Transverse colon (tissue), 4 donors: ENCODE measurements around the gene RNF168. TPM values are rescaled to one million over a fixed set of nuclear protein-coding genes. Genes with fewer than 3 reads are reported as not detected.
"Not testable (repeated sequence)": the region's sequence is repeated elsewhere in the genome, so short reads cannot be mapped to it uniquely, and the experiment has no call there.

Experiments
- DNase-seq: peaks from one replicate; pipeline ENCODE4 v3.0.0-alpha.2; 2019
- H3K27ac ChIP-seq, 4 donors: fragments of 200-600 bp; sonication (generic); 2 replicates each; pipeline ENCODE4 v1.5.1; 2016 to 2018; ENCODE audit warnings: inconsistent platforms in 4 of 4
- H3K27me3 ChIP-seq: fragments of 200-600 bp; sonication (generic); 2 replicates; pipeline ENCODE4 v1.5.1; 2017; ENCODE audit warnings: inconsistent platforms
- H3K36me3 ChIP-seq, 4 donors: fragments of 200-600 bp; sonication (generic); 2 replicates each; pipeline ENCODE4 v1.5.1; 2017 to 2019; ENCODE audit warnings: inconsistent platforms in 4 of 4
- H3K4me1 ChIP-seq, 4 donors: fragments of 200-600 bp; sonication (generic); 2 replicates each; pipeline ENCODE4 v1.5.1; 2017 to 2020; ENCODE audit warnings: inconsistent platforms in 4 of 4
- H3K4me3 ChIP-seq, 4 donors: fragments of 200-600 bp; sonication (generic); 1 replicate in 1 of 4; 2 replicates in 3 of 4; pipeline versions ENCODE4 v1.5.1 to v1.6.1; 2017 to 2019; ENCODE audit warnings: inconsistent platforms in 4 of 4
- H3K9me3 ChIP-seq, 2 donors: fragments of 200-600 bp; sonication (generic); 2 replicates each; pipeline ENCODE4 v1.5.1; 2017 to 2019; ENCODE audit warnings: inconsistent platforms in 2 of 2
- EP300 ChIP-seq: sonication (generic); formaldehyde crosslinking; IDR thresholded peaks from one replicate; pipeline ENCODE4 v1.6.1; 2017; ENCODE audit warnings: antibody characterized with exemption, low read depth
- POLR2A ChIP-seq: fragments of 450-650 bp; IDR thresholded peaks from one replicate; pipeline ENCODE4 v1.6.1; 2016; ENCODE audit warnings: antibody characterized with exemption, mild to moderate bottlenecking, moderate library complexity
- POLR2AphosphoS5 ChIP-seq, 3 donors: sonication (generic); formaldehyde crosslinking; IDR thresholded peaks; one replicate each; pipeline ENCODE4 v1.6.1; 2016; ENCODE audit warnings: antibody characterized with exemption in 3 of 3
- WGBS, 2 donors: methylation state at CpG; one replicate each; pipeline ENCODE4 v1.1.5; 2018; ENCODE audit warnings: low coverage in 1 of 2; 5-methylcytosine and 5-hydroxymethylcytosine counted together
- in situ Hi-C, 4 donors: fragments of 200-750 bp; cut with MboI; loops; one replicate each; pipeline versions ENCODE4 v1.15.0 to v1.15.1; 2017; ENCODE audit warnings: low sequenced_read_pairs in 3 of 4, low pct_ligation_motif_present in 1 of 4, low pct_unique_long_range_greater_than_20kb in 1 of 4
- intact Hi-C: fragments of 100-400 bp; cut with DNase I; formaldehyde crosslinking; loops from one replicate; pipeline ENCODE4 v1.15.1; 2023; ENCODE audit warnings: low total_unique reads
- total RNA-seq, 4 donors: library from RNA; depleted of rRNA; stranded (reverse); fragments of >200 nt; gene quantifications; one replicate each; pipeline ENCODE4 v1.1.0, GENCODE V29; 2016
- TF ChIP-seq, protein P1 (sequence below), 5 experiments: fragments of 200-600 bp in 3 of 5; fragments of 450-650 bp in 2 of 5; sonication (generic) in 3 of 5; IDR thresholded peaks; 1 replicate in 2 of 5; 2 replicates in 3 of 5; pipeline ENCODE4 v1.5.1; 2016 to 2017; ENCODE audit warnings: antibody characterized with exemption in 5 of 5, inconsistent platforms in 3 of 5, mild to moderate bottlenecking in 2 of 5, moderate library complexity in 1 of 5

RNF168 gene
- total RNA-seq, 4 donors from 2014 or later, result 17.3 to 221 (median 19.5) TPM

DNA sequence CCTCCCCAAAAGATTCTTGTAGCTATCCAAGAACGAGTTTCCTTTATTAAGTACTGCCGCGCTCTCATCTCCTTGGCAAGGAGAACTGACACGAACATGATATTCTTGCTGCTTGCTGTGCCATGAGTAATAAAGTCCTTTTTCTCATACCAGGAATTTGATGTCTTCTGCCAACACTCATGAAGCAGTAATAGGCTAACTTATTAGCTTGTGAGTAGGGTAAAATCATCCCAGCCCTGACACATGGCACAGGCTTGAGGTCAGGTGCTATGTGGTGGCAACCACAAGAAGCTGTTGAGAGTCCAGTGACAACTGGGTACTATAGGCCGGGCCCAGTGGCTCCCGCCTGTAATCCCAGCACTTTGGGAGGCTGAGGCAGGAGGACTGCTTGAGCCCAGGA, 48.6 kb downstream of the RNF168 start:
- no peaks in the 10 kb centered on the region for H3K36me3 ChIP-seq
- 92 to 100% methylated on average over 1 to 6 of the region's 6 CpGs for WGBS, 2 donors
- no peak overlapping the region for H3K4me3 ChIP-seq
- in situ Hi-C loops, result no loop called here
- H3K9me3 ChIP-seq, result no peaks in the 10 kb centered on the region
- TF ChIP-seq, protein P1, sequence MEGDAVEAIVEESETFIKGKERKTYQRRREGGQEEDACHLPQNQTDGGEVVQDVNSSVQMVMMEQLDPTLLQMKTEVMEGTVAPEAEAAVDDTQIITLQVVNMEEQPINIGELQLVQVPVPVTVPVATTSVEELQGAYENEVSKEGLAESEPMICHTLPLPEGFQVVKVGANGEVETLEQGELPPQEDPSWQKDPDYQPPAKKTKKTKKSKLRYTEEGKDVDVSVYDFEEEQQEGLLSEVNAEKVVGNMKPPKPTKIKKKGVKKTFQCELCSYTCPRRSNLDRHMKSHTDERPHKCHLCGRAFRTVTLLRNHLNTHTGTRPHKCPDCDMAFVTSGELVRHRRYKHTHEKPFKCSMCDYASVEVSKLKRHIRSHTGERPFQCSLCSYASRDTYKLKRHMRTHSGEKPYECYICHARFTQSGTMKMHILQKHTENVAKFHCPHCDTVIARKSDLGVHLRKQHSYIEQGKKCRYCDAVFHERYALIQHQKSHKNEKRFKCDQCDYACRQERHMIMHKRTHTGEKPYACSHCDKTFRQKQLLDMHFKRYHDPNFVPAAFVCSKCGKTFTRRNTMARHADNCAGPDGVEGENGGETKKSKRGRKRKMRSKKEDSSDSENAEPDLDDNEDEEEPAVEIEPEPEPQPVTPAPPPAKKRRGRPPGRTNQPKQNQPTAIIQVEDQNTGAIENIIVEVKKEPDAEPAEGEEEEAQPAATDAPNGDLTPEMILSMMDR (IDR thresholded peaks at IDR 0.05), result no peak
- TF ChIP-seq POLR2AphosphoS5 (IDR thresholded peaks at IDR 0.05) (no peak), POLR2A (no peak), EP300 (no peak)
- H3K27me3 ChIP-seq, result no peaks in the 10 kb centered on the region
- H3K27ac ChIP-seq, result no peak overlapping the region
- intact Hi-C loops, result no loop called here
- H3K4me1 ChIP-seq, result no peaks in the 10 kb centered on the region
- no peak for DNase-seq

DNA sequence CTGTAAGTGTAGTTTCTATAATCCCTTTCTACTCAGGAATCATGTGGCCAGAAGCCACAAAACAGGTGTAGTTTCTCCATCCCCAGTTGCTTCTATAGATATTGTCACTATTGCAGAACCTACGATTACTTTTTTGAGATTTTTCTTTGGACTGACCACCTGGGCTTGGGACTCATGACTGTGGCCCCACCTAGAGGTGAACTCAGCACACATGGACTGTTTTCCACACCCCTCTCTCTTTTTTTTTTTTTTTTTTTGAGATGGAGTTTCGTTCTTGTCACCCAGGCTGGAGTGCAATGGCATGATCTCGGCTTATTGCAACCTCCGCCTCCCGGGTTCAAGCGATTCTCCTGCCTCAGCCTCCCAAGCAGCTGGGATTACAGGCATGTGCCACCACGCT, 58.2 kb downstream of the RNF168 start:
- H3K27me3 ChIP-seq, H3K27ac ChIP-seq, intact Hi-C loops, H3K4me3 ChIP-seq, in situ Hi-C loops, DNase-seq, H3K9me3 ChIP-seq, H3K4me1 ChIP-seq, H3K36me3 ChIP-seq: not testable (repeated sequence)
- WGBS, 2 donors, result 79 to 83% methylated on average over 5 to 7 of the region's 7 CpGs

DNA sequence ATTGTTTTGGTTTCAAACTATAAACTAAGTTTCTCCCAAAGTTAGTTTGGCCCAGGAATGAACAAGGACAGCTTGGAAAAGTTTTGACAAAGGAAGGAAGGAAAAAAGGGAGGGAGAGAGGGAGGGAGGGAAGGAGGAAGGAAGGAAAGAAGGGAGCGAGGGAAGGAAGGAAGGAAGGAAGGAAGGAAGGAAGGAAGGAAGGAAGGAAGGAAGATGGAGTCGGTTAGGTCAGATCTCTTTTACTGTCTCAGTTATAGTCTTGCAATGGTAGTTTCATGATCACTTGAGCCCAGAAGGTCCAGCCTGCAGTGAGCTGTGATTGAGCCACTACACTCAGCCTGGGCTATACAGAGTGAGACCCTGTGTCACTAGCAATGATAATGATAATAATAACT, 59.1 kb downstream of the RNF168 start:
- H3K4me3 ChIP-seq, result no peak overlapping the region
- no peak for DNase-seq
- no peaks in the 10 kb centered on the region for H3K4me1 ChIP-seq
- no peaks in the 10 kb centered on the region for H3K27me3 ChIP-seq
- in situ Hi-C loops (no loop called here), intact Hi-C loops (no loop called here)
- no peak overlapping the region for H3K27ac ChIP-seq
- TF ChIP-seq EP300, result no peak
- TF ChIP-seq POLR2A, result no peak
- no peak for TF ChIP-seq POLR2AphosphoS5 (IDR thresholded peaks at IDR 0.05)
- TF ChIP-seq, protein P1 (IDR thresholded peaks at IDR 0.05), result no peak
- 46% methylated on average over 2 of the region's 2 CpGs; no CpG with 5 or more reads in 1 of the 2 donors for WGBS, 2 donors
- H3K36me3 ChIP-seq, result no peaks in the 10 kb centered on the region
- H3K9me3 ChIP-seq, result no peaks in the 10 kb centered on the region

DNA sequence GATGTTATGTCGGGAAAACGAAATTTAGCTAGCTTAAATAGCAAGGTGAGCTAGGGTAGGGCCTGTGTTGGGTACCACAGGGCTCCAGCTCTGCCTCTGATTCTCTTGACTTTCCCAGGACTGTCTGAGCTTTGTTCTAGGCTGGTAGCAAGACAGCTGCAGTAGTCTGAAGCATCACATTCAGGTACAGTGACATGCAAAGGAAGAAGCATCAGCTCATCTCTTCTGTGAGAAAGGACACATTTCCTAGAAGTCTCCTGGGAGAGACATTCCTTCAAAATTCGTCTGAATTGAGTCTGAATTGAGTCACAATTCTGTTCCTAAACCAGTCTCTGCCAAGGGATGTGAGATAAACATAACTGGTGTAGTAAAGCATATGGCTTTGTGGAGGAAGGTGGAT, 62.9 kb downstream of the RNF168 start:
- DNase-seq, result no peak
- TF ChIP-seq POLR2A (no peak), EP300 (no peak)
- Histone ChIP-seq H3K27me3 (no peaks in the 10 kb centered on the region), H3K4me3 (no peak overlapping the region), H3K36me3 (no peaks in the 10 kb centered on the region), H3K9me3 (no peaks in the 10 kb centered on the region), H3K4me1 (no peaks in the 10 kb centered on the region), H3K27ac (no peak overlapping the region)
- 11 to 61% methylated on average over 1 to 3 of the region's 3 CpGs for whole genome bisulfite sequencing, 2 donors
- in situ Hi-C loops, result no loop called here
- intact Hi-C loops, result no loop called here

DNA sequence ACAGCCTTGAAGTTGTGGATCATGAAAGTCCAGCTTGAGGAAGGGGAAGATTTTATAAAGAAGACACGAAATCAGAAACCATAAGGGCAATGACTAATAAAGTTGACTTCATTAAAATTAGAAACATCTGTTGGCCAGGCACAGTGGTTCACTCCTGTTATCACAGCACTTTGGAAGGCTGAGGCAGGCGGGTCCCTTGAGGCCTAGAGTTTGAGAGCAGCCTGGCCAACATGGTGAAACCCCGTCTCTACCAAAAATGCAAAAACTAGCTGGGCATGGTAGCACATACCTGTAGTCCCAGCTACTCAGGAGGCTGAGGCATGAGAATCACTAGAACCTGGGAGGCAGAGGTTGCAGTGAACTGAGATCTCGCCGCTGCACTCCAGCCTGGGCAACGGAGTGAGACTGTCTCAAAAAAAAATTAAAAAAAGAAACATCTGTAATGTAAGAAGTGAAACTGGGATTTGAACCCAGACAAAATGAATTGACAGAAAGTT, 63.5 kb downstream of the RNF168 start:
- Histone ChIP-seq H3K9me3 (no peaks in the 10 kb centered on the region), H3K27ac (no peak overlapping the region), H3K27me3 (no peaks in the 10 kb centered on the region), H3K4me3 (no peak overlapping the region), H3K4me1 (no peaks in the 10 kb centered on the region), H3K36me3 (no peaks in the 10 kb centered on the region)
- in situ Hi-C loops (no loop called here), intact Hi-C loops (no loop called here)
- no peak for TF ChIP-seq EP300
- no peak for TF ChIP-seq POLR2AphosphoS5 (IDR thresholded peaks at IDR 0.05)
- TF ChIP-seq POLR2A, result no peak
- TF ChIP-seq, protein P1 (IDR thresholded peaks at IDR 0.05), result no peak
- DNase-seq, result no peak
- WGBS, 2 donors, result 68 to 70% methylated on average over 6 of the region's 6 CpGs
